ENCODE results near the gene PTPRN2.

PTPRN2 gene

DNA sequence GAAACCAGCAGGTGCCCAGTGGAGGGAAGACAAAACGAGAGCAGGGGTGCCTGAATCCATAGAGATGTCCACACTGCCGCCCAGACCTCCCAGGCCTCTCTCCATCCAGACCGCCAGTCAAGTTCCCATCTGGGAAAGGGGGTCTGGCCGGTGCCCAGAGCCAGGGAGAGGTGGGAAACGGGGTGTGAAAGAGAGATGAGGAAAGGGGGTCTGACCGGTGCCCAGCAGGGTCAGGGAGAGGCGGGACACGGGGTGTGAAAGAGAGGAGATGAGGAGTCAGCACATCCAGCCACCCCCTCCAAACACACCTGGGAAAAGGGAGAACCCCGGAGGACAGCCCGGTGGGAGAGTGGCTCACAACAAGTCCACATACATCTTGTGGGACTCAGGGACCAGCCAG, 185.8 kb downstream of the PTPRN2 start:
- Histone ChIP-seq H3K9ac (ENCODE audit: low read depth, low read length) (no peak overlapping the region), H3K4me3 (ENCODE audit: low read length) (no peak overlapping the region), H3K9me3 (replicated peaks; ENCODE audit: low read length) (peaks cover 5% of the 10 kb centered on the region), H3K4me2 (ENCODE audit: low read length) (no peak overlapping the region), H3K27me3 (ENCODE audit: control insufficient read depth, insufficient read depth, low read length) (no peaks in the 10 kb centered on the region), H3K4me1 (ENCODE audit: control insufficient read depth, insufficient read depth, low read length) (no peaks in the 10 kb centered on the region), H3K36me3 (ENCODE audit: insufficient read depth, low read length) (no peaks in the 10 kb centered on the region)

DNA sequence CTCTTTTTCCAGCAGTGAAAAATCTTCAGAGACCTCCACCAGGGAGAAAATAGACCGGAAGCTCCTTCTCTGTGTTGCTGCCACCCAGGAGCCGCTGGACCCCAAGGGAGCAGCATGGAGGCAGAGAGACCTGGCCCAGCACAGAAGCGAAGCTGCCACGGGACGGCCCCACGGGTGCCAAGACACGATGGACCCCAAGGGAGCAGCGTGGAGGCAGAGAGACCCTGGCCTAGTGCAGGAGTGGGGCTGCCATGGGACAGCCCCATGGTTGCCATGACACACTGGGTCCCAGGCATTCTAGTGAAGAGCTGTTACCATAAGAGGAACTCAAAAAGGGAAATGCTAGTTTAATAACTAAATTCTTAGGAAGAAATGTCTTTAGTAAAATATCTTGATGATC, 186.3 kb downstream of the PTPRN2 start:
- Histone ChIP-seq H3K9ac (ENCODE audit: low read depth, low read length) (no peak overlapping the region), H3K4me3 (ENCODE audit: low read length) (no peak overlapping the region), H3K36me3 (ENCODE audit: insufficient read depth, low read length) (no peaks in the 10 kb centered on the region), H3K4me2 (ENCODE audit: low read length) (no peak overlapping the region), H3K27me3 (ENCODE audit: control insufficient read depth, insufficient read depth, low read length) (no peaks in the 10 kb centered on the region), H3K4me1 (ENCODE audit: control insufficient read depth, insufficient read depth, low read length) (no peaks in the 10 kb centered on the region), H3K9me3 (replicated peaks; ENCODE audit: low read length) (peaks cover 5% of the 10 kb centered on the region)

DNA sequence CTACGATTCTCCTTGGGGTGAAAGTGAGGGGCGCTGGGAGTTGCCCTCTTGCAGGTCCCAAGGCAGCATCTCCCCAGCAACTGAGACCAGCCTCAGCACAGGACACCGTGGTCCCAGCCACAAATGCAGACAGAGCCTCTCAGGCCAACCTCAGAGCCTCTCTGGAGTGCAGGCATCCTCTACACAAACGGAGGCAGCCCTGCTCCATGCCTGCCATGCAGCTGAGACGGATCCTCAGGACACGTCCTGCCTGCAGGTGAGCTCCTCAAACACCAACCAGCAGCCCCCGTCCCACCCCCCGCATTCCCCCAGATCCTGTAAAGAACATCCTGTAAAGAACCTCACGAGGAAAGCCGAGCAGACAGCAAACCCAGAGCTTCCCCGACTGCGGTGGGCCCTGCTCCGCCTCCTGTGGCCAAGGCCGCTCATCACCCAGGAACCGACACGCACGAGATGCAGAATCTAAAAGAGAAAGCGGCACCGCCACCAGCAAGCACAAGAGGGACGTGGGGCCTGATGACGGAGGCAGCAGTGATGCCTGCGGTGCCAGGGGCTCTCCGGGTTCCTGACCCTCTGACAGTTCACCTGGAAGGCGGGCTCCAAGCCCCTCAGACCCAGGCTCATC, 186.9 kb downstream of the PTPRN2 start:
- Histone ChIP-seq H3K9ac (ENCODE audit: low read depth, low read length) (no peak overlapping the region), H3K9me3 (replicated peaks; ENCODE audit: low read length) (peaks cover 5% of the 10 kb centered on the region), H3K4me3 (ENCODE audit: low read length) (no peak overlapping the region), H3K4me1 (ENCODE audit: control insufficient read depth, insufficient read depth, low read length) (no peaks in the 10 kb centered on the region), H3K4me2 (ENCODE audit: low read length) (no peak overlapping the region), H3K27me3 (ENCODE audit: control insufficient read depth, insufficient read depth, low read length) (no peaks in the 10 kb centered on the region), H3K36me3 (ENCODE audit: insufficient read depth, low read length) (no peaks in the 10 kb centered on the region)

DNA sequence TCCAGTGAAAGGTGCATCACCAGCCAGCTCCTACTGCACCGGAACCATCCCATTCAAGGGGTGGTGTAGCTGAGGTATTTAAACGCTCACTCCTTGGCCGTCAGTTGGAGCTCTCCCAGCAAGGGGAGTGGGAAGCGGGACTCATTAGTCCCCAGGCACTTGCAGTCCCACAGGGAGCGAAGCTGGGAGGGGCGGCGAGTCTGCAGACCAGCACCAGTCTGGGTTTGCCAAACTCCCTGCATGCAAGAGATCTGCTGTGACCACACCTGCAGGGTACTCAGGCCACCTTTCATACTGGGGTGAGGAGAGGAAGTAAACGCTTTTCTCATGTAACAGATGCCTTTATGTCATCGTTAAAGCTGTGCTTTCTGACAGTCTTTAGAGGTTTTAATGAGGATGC, 187.9 kb downstream of the PTPRN2 start:
- H3K4me3 ChIP-seq (ENCODE audit: low read length): no peak overlapping the region
- no peak overlapping the region for H3K4me2 ChIP-seq (ENCODE audit: low read length)
- H3K9ac ChIP-seq (ENCODE audit: low read depth, low read length): no peak overlapping the region
- H3K4me1 ChIP-seq (ENCODE audit: control insufficient read depth, insufficient read depth, low read length): no peaks in the 10 kb centered on the region
- H3K9me3 ChIP-seq (replicated peaks; ENCODE audit: low read length): peaks cover 5% of the 10 kb centered on the region
- no peaks in the 10 kb centered on the region for H3K36me3 ChIP-seq (ENCODE audit: insufficient read depth, low read length)
- no peaks in the 10 kb centered on the region for H3K27me3 ChIP-seq (ENCODE audit: control insufficient read depth, insufficient read depth, low read length)

DNA sequence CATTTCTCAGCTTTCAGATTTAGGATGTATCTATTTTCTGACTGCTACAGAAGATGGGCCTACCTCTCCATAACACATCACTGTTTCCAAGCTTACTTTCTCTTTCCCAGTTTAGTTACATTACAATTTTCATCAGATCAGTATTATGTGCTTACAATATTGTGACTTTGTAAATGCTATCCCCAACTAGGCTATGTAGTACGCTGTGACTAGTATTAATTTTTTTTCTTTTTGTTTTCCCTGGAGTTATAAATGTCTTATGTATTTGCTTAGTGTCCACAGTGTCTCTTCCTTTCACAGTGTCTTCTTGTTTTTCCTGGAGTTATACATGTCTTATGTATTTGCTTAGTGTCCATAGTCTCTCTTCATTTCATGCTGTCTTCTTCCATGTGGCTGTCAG, 188.9 kb downstream of the PTPRN2 start:
- no peaks in the 10 kb centered on the region for H3K27me3 ChIP-seq (ENCODE audit: control insufficient read depth, insufficient read depth, low read length)
- H3K4me2 ChIP-seq (ENCODE audit: low read length): no peak overlapping the region
- H3K9me3 ChIP-seq (replicated peaks; ENCODE audit: low read length): peaks cover 5% of the 10 kb centered on the region

DNA sequence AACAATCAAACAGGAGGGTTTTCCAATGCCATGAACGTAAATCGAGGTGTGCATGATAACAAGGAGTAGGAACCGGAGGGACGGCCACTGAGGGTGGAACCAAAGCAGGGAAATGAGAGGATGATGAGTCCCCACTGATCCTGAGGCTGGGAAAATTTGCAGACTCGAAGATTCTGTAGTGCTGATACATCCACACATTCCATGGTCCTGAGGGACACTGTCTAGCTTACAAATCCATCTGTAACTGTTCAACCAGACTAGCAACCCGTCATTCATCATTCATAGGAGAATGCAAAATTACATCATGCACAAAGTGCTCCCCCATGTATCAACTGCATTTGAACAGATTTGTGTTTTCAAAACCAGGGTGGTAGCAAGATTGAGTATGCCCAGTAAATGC, 189.7 kb downstream of the PTPRN2 start:
- H3K36me3 ChIP-seq (ENCODE audit: insufficient read depth, low read length): no peaks in the 10 kb centered on the region
- no peaks in the 10 kb centered on the region for H3K27me3 ChIP-seq (ENCODE audit: control insufficient read depth, insufficient read depth, low read length)
- no peak overlapping the region for H3K4me2 ChIP-seq (ENCODE audit: low read length)
- H3K4me3 ChIP-seq (ENCODE audit: low read length): no peak overlapping the region
- H3K4me1 ChIP-seq (ENCODE audit: control insufficient read depth, insufficient read depth, low read length): no peaks in the 10 kb centered on the region
- no peak overlapping the region for H3K9ac ChIP-seq (ENCODE audit: low read depth, low read length)
- peaks cover 5% of the 10 kb centered on the region for H3K9me3 ChIP-seq (replicated peaks; ENCODE audit: low read length)

More for the DNA sequence above, 188.9 kb downstream of the PTPRN2 start:
- Histone ChIP-seq H3K9ac (ENCODE audit: low read depth, low read length) (no peak overlapping the region), H3K4me3 (ENCODE audit: low read length) (no peak overlapping the region), H3K4me1 (ENCODE audit: control insufficient read depth, insufficient read depth, low read length) (no peaks in the 10 kb centered on the region), H3K36me3 (ENCODE audit: insufficient read depth, low read length) (no peaks in the 10 kb centered on the region)

DNA sequence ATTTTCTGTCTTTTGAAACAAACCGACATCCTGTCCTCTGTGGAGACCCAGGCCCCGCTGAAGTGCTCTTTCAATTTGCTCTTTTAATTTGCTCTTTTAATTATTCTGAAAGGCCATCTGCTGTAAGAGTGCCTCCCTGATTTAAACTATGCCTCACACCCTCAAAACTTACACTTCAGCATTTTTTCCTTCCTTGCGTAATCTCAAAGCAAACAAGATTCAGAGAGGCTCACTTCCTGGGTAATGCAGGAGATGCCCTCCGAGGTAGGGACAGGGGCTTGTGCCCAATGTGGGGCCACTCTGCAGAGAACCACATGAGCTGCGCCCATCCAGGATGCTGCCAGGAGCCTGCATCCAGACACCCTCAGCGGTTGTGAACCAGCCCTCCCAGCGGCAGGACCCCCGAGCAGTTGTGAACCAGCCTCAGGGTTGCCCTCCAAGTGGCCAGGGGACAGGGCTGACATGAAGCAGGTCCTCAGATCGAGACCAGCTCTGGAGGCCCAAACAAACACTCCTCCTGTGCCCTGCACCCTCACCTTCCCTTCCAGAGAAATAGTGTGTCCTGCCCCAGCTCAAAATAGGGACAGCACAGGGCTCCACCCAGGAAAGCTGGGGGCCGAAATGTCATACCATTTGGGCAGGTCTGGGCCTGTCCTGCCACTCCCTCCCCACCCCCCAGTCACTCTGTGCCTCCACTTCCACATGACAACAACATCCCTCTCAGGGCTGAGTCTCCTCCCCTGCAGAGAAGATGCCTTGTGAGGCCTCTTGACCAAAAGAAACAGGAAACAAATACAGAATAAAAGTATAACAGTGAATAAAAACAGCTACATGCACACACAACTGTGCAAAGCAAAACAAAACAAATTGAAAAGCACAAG, 190.4 kb downstream of the PTPRN2 start:
- H3K9me3 ChIP-seq (replicated peaks; ENCODE audit: low read length): peaks cover 5% of the 10 kb centered on the region
- H3K27me3 ChIP-seq (ENCODE audit: control insufficient read depth, insufficient read depth, low read length): no peaks in the 10 kb centered on the region
- H3K4me1 ChIP-seq (ENCODE audit: control insufficient read depth, insufficient read depth, low read length): no peaks in the 10 kb centered on the region
- H3K36me3 ChIP-seq (ENCODE audit: insufficient read depth, low read length): no peaks in the 10 kb centered on the region
- no peak overlapping the region for H3K4me2 ChIP-seq (ENCODE audit: low read length)
- H3K4me3 ChIP-seq (ENCODE audit: low read length): no peak overlapping the region
- H3K9ac ChIP-seq (ENCODE audit: low read depth, low read length): no peak overlapping the region

DNA sequence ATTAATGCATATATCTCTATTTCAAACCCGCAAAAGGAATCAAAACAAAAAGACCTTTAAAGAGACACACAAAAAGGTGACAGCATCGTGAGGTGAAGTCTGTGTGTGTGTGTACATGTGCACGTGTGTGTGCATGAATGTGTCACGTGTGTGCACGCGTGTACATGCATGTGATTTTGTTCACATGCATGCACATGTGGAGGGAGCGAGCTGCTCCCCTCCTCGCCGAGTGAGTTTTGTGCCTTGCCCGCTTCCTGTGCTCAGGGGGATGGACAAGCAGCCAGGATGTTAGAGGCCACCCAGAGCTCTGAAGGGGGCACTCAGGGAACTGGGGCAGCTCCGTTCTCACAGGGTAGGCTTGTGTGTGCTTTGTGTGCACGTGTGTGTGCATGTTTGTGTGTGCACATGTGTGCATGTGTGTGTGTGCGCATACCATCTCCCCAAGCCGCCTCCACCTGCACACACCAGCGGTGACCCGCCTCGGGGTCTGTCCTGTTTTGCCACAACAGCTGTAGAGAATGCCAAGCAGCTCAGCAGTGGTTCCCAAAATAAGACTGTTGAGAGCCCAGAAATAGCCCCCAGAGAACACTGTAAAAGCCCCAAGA, 191.2 kb downstream of the PTPRN2 start:
- Histone ChIP-seq H3K9me3 (replicated peaks; ENCODE audit: low read length) (peaks cover 5% of the 10 kb centered on the region), H3K4me1 (ENCODE audit: control insufficient read depth, insufficient read depth, low read length) (no peaks in the 10 kb centered on the region), H3K4me3 (ENCODE audit: low read length) (no peak overlapping the region), H3K27me3 (ENCODE audit: control insufficient read depth, insufficient read depth, low read length) (no peaks in the 10 kb centered on the region), H3K36me3 (ENCODE audit: insufficient read depth, low read length) (no peaks in the 10 kb centered on the region), H3K9ac (ENCODE audit: low read depth, low read length) (no peak overlapping the region), H3K4me2 (ENCODE audit: low read length) (no peak overlapping the region)

DNA sequence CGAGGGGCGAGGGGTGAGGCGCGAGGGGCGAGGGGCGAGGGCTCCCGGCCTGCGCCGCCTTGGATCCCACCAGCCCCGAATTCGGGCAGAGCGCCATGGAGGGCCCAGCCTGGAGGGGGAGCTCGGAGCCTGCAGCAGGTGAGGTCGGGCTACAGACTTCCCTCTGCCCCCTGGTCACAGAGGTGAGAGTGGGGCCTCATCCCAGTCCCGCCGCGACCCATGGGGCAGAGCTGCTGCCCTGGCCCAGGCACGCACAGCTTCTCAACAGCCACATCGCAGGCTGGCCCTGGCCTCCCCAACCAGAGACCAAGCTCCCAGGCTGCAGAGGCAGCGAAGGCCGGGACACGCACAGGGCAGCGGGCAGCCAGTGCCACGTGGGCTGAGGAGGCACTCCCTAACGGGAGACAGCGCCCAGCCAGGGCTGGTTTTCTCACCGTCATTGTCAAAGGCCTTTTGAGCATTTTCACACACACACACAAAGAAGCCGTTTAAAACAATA, 191.8 kb downstream of the PTPRN2 start:
- Histone ChIP-seq H3K27me3 (ENCODE audit: control insufficient read depth, insufficient read depth, low read length) (no peaks in the 10 kb centered on the region), H3K4me2 (ENCODE audit: low read length) (no peak overlapping the region), H3K36me3 (ENCODE audit: insufficient read depth, low read length) (no peaks in the 10 kb centered on the region), H3K4me3 (ENCODE audit: low read length) (no peak overlapping the region), H3K9me3 (replicated peaks; ENCODE audit: low read length) (peaks cover 5% of the 10 kb centered on the region), H3K9ac (ENCODE audit: low read depth, low read length) (no peak overlapping the region), H3K4me1 (ENCODE audit: control insufficient read depth, insufficient read depth, low read length) (no peaks in the 10 kb centered on the region)

DNA sequence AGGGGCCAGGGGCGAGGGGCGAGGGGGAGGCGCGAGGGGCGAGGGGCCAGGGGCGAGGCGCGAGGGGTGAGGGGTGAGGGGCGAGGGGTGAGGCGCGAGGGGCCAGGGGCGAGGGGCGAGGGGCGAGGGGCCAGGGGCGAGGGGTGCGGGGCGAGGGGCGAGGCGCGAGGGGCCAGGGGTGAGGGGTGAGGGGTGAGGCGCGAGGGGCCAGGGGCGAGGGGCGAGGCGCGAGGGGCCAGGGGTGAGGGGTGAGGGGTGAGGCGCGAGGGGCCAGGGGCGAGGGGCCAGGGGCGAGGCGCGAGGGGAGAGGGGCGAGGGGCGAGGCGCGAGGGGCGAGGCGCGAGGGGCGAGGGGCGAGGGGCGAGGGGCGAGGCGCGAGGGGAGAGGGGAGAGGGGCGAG, 192.3 kb downstream of the PTPRN2 start:
- Histone ChIP-seq H3K9me3 (replicated peaks; ENCODE audit: low read length) (peaks cover 5% of the 10 kb centered on the region), H3K9ac (ENCODE audit: low read depth, low read length) (no peak overlapping the region), H3K4me1 (ENCODE audit: control insufficient read depth, insufficient read depth, low read length) (no peaks in the 10 kb centered on the region), H3K4me2 (ENCODE audit: low read length) (no peak overlapping the region), H3K36me3 (ENCODE audit: insufficient read depth, low read length) (no peaks in the 10 kb centered on the region), H3K27me3 (ENCODE audit: control insufficient read depth, insufficient read depth, low read length) (no peaks in the 10 kb centered on the region), H3K4me3 (ENCODE audit: low read length) (no peak overlapping the region)

DNA sequence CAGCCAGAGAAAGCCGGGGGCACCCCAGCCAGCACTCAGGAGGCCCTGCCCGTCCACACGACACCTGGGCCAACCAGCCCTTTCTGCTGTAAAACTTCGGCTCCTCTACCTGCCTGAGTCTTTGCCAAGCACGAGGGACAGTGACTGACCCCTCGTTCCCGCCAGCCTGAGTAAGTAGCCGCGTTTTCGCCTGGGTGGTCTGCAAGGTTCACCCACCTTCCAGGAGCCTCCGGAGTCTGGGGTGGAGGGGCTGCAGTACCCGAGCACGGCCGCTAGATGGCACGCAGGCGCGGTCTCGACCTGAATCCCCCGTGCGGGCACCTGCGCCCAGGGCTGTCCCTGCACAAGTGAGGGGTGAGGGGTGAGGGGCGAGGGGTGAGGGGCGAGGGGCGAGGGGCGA, 192.7 kb downstream of the PTPRN2 start:
- no peaks in the 10 kb centered on the region for H3K27me3 ChIP-seq (ENCODE audit: control insufficient read depth, insufficient read depth, low read length)
- H3K4me3 ChIP-seq (ENCODE audit: low read length): no peak overlapping the region
- no peaks in the 10 kb centered on the region for H3K36me3 ChIP-seq (ENCODE audit: insufficient read depth, low read length)
- no peaks in the 10 kb centered on the region for H3K4me1 ChIP-seq (ENCODE audit: control insufficient read depth, insufficient read depth, low read length)
- peaks cover 5% of the 10 kb centered on the region for H3K9me3 ChIP-seq (replicated peaks; ENCODE audit: low read length)
- H3K9ac ChIP-seq (ENCODE audit: low read depth, low read length): no peak overlapping the region
- H3K4me2 ChIP-seq (ENCODE audit: low read length): no peak overlapping the region
